Memory B cell (primary cell): ENCODE data around the gene NTSR1.

ENCODE experiments used
- ATAC-seq: fragments of 150-1000 bp; cut with Tn5 transposase; 2 replicates; pipeline ENCODE4 v1.10.0; 2021; ENCODE audit warnings: low read depth, mild to moderate bottlenecking, moderate library complexity
- DNase-seq, 2 donors: peaks; one replicate each; pipeline ENCODE4 v3.0.0; 2022; ENCODE audit warnings: low spot score in 2 of 2
- H3K27ac Mint-ChIP-seq: one replicate; pipeline ENCODE4 v1.8.0; 2022; ENCODE audit warnings: mild to moderate bottlenecking, moderate library complexity, mixed read lengths
- H3K27me3 Mint-ChIP-seq: one replicate; pipeline ENCODE4 v1.8.0; 2022; ENCODE audit warnings: mixed read lengths
- H3K36me3 Mint-ChIP-seq: one replicate; pipeline ENCODE4 v1.8.0; 2022; ENCODE audit warnings: mild to moderate bottlenecking, mixed read lengths
- H3K4me1 Mint-ChIP-seq: one replicate; pipeline ENCODE4 v1.8.0; 2022; ENCODE audit warnings: mixed read lengths
- H3K4me3 Mint-ChIP-seq: one replicate; pipeline ENCODE4 v1.8.0; 2022; ENCODE audit warnings: mild to moderate bottlenecking, moderate library complexity, mixed read lengths
- H3K9me3 Mint-ChIP-seq: one replicate; pipeline ENCODE4 v1.8.0; 2022; ENCODE audit warnings: mixed read lengths

Gene NTSR1

DNA sequence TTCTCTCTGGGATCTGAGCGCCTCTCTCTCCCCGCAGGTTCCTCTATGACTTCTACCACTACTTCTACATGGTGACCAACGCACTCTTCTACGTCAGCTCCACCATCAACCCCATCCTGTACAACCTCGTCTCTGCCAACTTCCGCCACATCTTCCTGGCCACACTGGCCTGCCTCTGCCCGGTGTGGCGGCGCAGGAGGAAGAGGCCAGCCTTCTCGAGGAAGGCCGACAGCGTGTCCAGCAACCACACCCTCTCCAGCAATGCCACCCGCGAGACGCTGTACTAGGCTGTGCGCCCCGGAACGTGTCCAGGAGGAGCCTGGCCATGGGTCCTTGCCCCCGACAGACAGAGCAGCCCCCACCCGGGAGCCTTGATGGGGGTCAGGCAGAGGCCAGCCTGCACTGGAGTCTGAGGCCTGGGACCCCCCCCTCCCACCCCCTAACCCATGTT lies 51.4 kb downstream of the NTSR1 start:
- peaks cover 22% of the 10 kb centered on the region for H3K27me3 Mint-ChIP-seq
- ATAC-seq (no peak), DNase-seq (no peak)
- peaks cover 1% of the 10 kb centered on the region for H3K36me3 Mint-ChIP-seq
- no peaks in the 10 kb centered on the region for H3K9me3 Mint-ChIP-seq
- no peak overlapping the region for H3K4me3 Mint-ChIP-seq
- no peak overlapping the region for H3K27ac Mint-ChIP-seq
- peaks cover 4% of the 10 kb centered on the region for H3K4me1 Mint-ChIP-seq

DNA sequence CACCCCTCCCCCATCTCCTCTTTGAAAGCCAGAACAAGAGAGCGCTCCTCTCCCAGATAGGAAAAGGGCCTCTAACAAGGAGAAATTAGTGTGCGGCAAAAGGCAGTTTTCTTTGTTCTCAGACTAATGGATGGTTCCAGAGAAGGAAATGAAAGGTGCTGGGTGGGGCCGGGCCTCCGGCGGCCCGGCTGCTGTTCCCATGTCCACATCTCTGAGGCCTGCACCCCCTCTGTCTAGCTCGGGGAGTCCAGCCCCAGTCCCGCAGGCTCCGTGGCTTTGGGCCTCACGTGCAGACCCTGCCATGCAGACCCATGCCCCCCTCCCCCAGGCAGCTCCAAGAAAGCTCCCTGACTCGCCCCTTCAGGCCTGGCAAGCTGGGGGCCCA lies 51.8 kb downstream of the NTSR1 start:
- DNase-seq (no peak), ATAC-seq (no peak)
- no peaks in the 10 kb centered on the region for H3K9me3 Mint-ChIP-seq
- peaks cover 3% of the 10 kb centered on the region for H3K36me3 Mint-ChIP-seq
- no peak overlapping the region for H3K27ac Mint-ChIP-seq
- H3K4me3 Mint-ChIP-seq = no peak overlapping the region
- peaks cover 24% of the 10 kb centered on the region for H3K27me3 Mint-ChIP-seq
- peaks cover 4% of the 10 kb centered on the region for H3K4me1 Mint-ChIP-seq

DNA sequence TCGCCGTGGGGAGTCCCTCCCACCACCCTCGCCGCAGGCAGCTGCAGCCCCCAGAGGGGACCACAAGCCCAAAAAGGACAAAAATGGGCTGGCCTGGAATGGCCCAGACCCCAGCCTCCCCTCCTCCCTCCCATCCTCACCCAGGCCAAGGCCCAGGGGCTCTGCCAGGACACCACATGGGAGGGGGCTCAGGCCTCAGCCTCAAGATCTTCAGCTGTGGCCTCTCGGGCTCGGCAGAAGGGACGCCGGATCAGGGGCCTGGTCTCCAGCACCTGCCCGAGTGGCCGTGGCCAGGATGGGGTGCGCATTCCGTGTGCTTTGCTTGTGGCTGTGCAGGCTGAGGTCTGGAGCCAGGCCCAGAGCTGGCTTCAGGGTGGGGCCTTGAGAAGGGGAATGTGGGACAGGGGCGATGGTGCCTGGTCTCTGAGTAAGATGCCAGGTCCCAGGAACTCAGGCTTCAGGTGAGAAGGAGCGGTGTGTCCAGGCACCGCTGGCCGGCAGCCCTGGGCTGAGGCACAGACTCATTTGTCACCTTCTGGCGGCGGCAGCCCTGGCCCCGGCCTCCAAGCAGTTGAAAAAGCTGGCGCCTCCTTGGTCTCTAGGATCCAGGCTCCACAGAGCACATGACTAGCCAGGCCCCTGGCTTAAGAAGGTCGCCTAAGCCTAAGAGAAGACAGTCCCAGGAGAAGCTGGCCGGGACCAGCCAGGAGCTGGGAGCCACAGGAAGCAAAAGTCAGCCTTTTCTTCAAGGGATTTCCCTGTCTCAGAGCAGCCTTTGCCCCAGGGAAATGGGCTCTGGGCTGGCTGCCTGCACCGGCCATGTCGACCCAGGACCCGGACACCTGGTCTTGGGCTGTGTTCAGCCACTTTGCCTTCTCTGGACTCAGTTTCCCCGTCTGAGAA lies 52.5 kb downstream of the NTSR1 start:
- Mint-ChIP-seq H3K4me1 (peaks cover 2% of the 10 kb centered on the region), H3K27me3 (peaks cover 20% of the 10 kb centered on the region)

DNA sequence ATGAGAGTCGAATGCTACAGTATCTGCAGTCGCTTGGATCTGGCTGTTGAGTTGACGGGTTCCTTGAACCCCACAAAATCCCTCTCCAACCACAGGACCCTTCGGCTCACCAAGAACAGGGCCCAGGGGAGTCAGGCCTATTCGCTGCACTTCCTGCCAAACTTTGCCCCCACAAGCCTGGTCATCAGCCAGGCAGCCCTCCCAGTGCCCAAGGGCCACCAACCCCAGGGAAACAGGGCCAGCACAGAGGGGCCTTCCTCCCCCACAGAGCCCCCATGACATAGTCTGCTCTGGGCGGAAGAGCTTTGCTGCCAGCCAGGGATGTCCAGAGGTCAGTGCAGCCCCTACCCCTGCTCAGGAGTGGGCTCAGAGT lies 53.1 kb downstream of the NTSR1 start:
- Mint-ChIP-seq H3K36me3 (peaks cover 3% of the 10 kb centered on the region), H3K27ac (no peak overlapping the region), H3K4me1 (peaks cover 2% of the 10 kb centered on the region), H3K9me3 (no peaks in the 10 kb centered on the region), H3K4me3 (no peak overlapping the region), H3K27me3 (peaks cover 19% of the 10 kb centered on the region)
- DNase-seq = no peak
- no peak for ATAC-seq

More for the DNA sequence above, 52.5 kb downstream of the NTSR1 start:
- no peak for DNase-seq
- Mint-ChIP-seq H3K9me3 (no peaks in the 10 kb centered on the region), H3K4me3 (no peak overlapping the region), H3K27ac (no peak overlapping the region), H3K36me3 (peaks cover 3% of the 10 kb centered on the region)
- no peak for ATAC-seq

DNA sequence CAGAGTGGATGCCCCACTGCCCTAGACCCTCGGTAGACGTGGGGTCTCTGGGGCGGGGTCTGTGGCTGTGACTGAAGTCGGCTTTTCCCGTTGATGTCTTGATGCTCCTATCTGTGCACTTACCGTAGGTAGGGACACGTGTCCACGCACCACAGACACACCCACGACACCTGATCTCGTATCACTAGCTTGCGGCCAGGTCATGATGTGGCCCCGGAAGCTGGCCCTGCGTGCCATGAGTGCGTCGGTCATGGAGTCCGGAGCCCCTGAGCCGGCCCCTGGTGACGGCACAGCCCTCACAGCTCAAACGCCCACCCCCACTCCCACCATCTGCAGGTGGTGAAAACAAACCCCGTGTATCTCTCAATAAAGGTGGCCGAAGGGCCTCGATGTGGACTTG lies 53.7 kb downstream of the NTSR1 start:
- Mint-ChIP-seq H3K27ac (no peak overlapping the region), H3K27me3 (peaks cover 22% of the 10 kb centered on the region), H3K4me1 (peaks cover 5% of the 10 kb centered on the region), H3K36me3 (peaks cover 3% of the 10 kb centered on the region), H3K4me3 (no peak overlapping the region), H3K9me3 (no peaks in the 10 kb centered on the region)
- no peak for ATAC-seq
- no peak for DNase-seq

- DNase-seq (no peak), ATAC-seq (no peak)
- Mint-ChIP-seq H3K9me3 (no peaks in the 10 kb centered on the region), H3K4me3 (no peak overlapping the region), H3K36me3 (peaks cover 3% of the 10 kb centered on the region), H3K27me3 (peaks cover 19% of the 10 kb centered on the region), H3K4me1 (peaks cover 3% of the 10 kb centered on the region), H3K27ac (no peak overlapping the region)
These were observed 54.2 kb downstream of the NTSR1 start for GRCh38 chr20:62762801-62763368.

- H3K27me3 Mint-ChIP-seq = peaks cover 21% of the 10 kb centered on the region
- DNase-seq = no peak
- H3K27ac Mint-ChIP-seq = no peak overlapping the region
- no peaks in the 10 kb centered on the region for H3K9me3 Mint-ChIP-seq
- no peak overlapping the region for H3K4me3 Mint-ChIP-seq
- peaks cover 3% of the 10 kb centered on the region for H3K4me1 Mint-ChIP-seq
- H3K36me3 Mint-ChIP-seq = peaks cover 3% of the 10 kb centered on the region
- no peak for ATAC-seq
These were observed 54.8 kb downstream of the NTSR1 start for GRCh38 chr20:62763404-62763803.

- H3K4me3 Mint-ChIP-seq = no peak overlapping the region
- H3K27me3 Mint-ChIP-seq = peaks cover 22% of the 10 kb centered on the region
- DNase-seq (no peak), ATAC-seq (no peak)
- H3K4me1 Mint-ChIP-seq = peaks cover 5% of the 10 kb centered on the region
- peaks cover 3% of the 10 kb centered on the region for H3K36me3 Mint-ChIP-seq
- no peaks in the 10 kb centered on the region for H3K9me3 Mint-ChIP-seq
- H3K27ac Mint-ChIP-seq = no peak overlapping the region
These were observed 55.7 kb downstream of the NTSR1 start for GRCh38 chr20:62764156-62764935.

DNA sequence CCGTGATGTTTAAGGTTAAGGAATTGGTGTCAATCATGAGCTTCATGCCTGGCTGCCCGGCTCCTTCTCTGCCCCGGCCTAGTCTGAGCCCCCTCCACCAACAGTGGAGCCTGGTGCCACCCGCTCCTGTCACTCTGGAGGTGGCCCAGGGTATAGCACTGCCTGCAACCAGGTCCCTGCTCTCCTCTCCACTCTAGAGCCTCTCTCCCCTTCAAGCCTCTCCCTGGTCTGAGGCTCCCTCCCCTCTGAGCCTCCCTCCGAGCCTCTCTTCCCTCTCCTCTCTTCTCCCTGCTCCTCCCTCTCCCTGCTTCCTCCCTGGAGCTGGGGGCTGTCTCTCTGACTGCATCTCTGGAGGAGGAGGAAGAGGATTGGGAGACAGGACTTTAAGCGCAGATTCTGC lies 56.4 kb downstream of the NTSR1 start:
- H3K9me3 Mint-ChIP-seq = no peaks in the 10 kb centered on the region
- peaks cover 20% of the 10 kb centered on the region for H3K27me3 Mint-ChIP-seq
- no peak for ATAC-seq

DNA sequence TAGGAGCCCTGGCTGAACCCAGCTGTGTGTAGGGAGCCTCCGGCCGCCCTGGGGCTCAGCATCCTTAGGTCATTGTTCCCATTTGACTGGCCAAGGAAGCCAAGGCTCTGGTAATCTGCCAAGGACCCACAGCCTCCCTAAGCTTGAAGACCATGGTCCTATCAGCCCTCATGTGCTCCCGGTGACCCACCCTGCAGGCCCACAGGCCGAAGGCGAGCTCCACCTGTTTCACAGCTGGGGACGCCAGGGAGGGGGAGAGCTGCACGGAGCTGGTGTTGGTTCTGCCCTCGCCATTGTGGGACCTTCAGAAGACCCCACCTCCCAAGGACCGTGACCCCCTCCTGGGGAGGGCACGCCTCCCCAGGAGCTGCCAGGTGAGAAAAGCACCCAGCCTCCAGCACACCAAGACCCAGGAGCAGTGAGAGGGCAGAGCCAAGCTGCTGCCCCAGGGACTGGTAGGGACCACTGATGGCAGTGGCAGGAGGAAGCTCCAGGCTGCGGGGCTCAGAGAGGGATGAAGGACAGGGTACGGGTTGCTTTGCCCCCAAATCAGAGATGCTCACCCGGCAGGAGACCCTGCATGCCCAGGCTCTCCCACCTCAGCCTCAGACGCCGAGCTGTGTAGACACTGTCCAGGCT lies 56.9 kb downstream of the NTSR1 start:
- ATAC-seq (no peak), DNase-seq (no peak)
- Mint-ChIP-seq H3K4me1 (peaks cover 5% of the 10 kb centered on the region), H3K9me3 (no peaks in the 10 kb centered on the region), H3K27me3 (peaks cover 20% of the 10 kb centered on the region), H3K36me3 (peaks cover 3% of the 10 kb centered on the region), H3K4me3 (no peak overlapping the region), H3K27ac (no peak overlapping the region)

More for the DNA sequence above, 56.4 kb downstream of the NTSR1 start:
- H3K4me3 Mint-ChIP-seq = no peak overlapping the region
- peaks cover 5% of the 10 kb centered on the region for H3K4me1 Mint-ChIP-seq
- no peak for DNase-seq
- peaks cover 3% of the 10 kb centered on the region for H3K36me3 Mint-ChIP-seq
- H3K27ac Mint-ChIP-seq = no peak overlapping the region

GRCh38 chr20:62766071-62766450 lies 57.4 kb downstream of the NTSR1 start:
- peaks cover 3% of the 10 kb centered on the region for H3K36me3 Mint-ChIP-seq
- no peak overlapping the region for H3K27ac Mint-ChIP-seq
- H3K4me3 Mint-ChIP-seq = no peak overlapping the region
- H3K4me1 Mint-ChIP-seq = peaks cover 5% of the 10 kb centered on the region
- H3K9me3 Mint-ChIP-seq = no peaks in the 10 kb centered on the region
- DNase-seq (no peak), ATAC-seq (no peak)
- peaks cover 20% of the 10 kb centered on the region for H3K27me3 Mint-ChIP-seq

DNA sequence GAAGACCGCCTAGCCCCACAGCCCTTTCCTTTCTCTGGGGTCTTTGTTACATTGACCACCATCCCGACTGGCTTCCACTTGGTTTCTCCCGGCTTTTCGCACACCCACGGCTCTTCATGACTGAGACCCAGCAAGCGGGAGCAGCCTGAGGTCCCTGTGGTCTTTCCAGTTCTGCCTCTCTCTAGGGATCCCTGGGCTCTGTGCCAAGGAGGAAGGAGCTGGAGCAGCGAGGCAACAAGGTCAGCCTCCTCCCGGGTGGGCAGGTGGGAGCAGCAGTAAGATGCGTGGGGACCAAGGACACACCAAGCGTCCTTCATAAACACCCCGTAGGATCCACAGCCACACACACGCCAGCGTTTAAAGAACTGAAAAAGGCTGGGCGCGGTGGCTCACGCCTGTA lies 58.1 kb downstream of the NTSR1 start:
- ATAC-seq (no peak), DNase-seq (no peak)
- Mint-ChIP-seq H3K4me3 (no peak overlapping the region), H3K36me3 (peaks cover 3% of the 10 kb centered on the region), H3K4me1 (peaks cover 5% of the 10 kb centered on the region), H3K27me3 (peaks cover 22% of the 10 kb centered on the region), H3K27ac (no peak overlapping the region), H3K9me3 (no peaks in the 10 kb centered on the region)

DNA sequence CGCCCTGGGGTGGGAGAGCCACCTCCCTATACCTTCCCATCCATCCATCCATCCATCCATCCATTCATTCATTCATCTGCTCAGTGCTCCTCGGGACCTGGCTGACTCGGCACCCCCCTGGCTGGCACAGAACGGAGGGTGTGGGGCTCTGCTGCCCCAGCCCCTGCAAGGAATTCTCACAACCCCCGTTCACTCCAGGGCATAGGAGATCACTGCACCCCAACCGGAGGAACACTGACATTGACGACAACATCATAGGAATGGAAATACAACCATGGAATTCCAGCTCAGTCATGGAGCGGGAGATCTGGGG lies 59.6 kb downstream of the NTSR1 start:
- H3K36me3 Mint-ChIP-seq = peaks cover 3% of the 10 kb centered on the region

More for the DNA sequence above, 59.6 kb downstream of the NTSR1 start:
- ATAC-seq (no peak), DNase-seq (no peak)
- Mint-ChIP-seq H3K4me1 (peaks cover 5% of the 10 kb centered on the region), H3K4me3 (no peak overlapping the region), H3K27ac (no peak overlapping the region), H3K27me3 (peaks cover 20% of the 10 kb centered on the region), H3K9me3 (no peaks in the 10 kb centered on the region)
